CD4-positive, alpha-beta T cell treated with Interleukin-17A for 4 hours (primary cell): Measurements from ENCODE around the gene GMDS.

Source experiments
- DNase-seq: peaks from one replicate; pipeline ENCODE4 v3.0.0-alpha.2; 2020; ENCODE audit warnings: mixed read lengths

The GMDS gene

GRCh38 chr6:2245103-2245876 lies at the start of gene GMDS:
Gene GMDS, minus strand, starts transcription at chr6:2245605.
- peak; percentile 88 for DNase-seq

- no peak for DNase-seq
Measured at GRCh38 chr6:2285510-2285909, 40.1 kb upstream of the GMDS start.

- DNase-seq, result no peak
Measured at GRCh38 chr6:2275892-2276242, 30.5 kb upstream of the GMDS start.

- DNase-seq, result no peak
Measured at GRCh38 chr6:2274981-2275891, 29.8 kb upstream of the GMDS start.

- DNase-seq, result no peak
Measured at GRCh38 chr6:2272696-2273095, 27.3 kb upstream of the GMDS start.

- DNase-seq, result no peak
Measured at GRCh38 chr6:2270054-2270453, 24.6 kb upstream of the GMDS start.

DNA sequence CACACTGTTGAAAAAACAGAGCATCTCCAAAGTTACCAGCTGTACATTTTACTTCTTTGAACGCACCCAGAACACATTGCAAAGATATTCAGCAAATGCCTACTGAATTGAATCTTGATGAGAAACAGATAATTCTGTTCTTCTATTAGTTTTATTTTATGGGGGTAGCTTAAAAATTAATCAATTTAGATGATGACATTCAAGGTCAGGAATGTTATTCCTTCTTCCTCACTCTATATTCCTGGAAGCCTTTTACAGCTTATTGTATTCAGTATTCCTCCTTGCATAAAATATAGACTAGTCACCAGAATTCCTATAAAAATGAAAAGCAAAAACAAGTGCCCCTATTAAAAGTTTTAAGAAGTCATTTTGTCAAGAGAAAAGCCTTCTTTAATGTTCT lies 21.4 kb upstream of the GMDS start:
- no peak for DNase-seq

DNA sequence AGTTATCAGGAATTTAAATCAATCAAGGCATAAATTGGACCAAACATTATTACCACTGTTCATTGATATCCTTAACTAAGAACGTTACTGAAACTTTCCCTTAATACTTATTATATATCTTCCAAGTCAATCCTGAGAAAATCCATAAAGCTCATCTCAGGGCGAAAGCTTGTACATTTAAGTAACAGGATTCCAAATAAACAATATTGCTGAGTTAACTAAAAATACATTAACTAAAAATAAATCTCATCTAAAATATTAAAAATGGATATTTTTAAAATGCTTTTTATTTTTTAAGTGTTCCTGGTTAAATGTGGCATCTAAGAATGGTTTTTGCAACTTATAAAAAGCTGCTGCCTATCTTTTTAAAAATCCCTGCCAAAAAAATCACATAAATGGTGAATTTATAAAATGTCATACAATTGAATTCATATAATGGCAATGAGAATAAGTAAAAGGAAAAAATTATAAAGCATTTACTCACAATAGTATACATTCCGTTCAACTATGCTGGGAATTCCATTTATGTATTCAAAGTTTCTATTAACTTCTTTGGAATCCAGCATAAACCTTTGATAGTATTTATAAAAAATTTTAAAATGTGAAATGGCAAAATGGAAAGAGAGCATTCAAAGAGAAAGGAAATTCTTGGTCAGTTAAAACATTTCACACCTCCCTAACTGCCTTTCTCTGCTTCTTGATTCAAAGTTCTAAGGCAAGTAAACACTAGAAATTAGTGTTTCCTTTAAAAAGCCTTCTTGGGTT lies 20.8 kb upstream of the GMDS start:
- DNase-seq, result no peak

DNA sequence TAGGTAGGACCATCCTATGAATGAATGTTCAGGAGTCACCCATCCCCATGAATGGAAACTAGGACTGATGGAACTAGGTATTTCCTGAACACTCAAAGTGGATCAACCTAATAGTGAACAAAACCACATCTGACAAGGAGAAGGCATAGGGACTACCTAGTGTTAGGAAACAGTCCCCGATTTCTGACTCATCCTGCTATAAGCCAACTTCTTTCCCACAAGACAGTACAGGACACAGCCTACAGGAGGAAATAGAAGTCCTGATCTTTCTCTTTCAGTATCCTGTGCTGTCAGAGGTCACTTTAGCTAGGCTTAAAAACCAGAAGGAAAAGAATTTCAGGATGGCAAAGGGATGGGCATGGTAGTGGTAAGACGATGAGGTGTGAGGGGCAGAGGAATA lies 19.5 kb upstream of the GMDS start:
- DNase-seq, result no peak

DNA sequence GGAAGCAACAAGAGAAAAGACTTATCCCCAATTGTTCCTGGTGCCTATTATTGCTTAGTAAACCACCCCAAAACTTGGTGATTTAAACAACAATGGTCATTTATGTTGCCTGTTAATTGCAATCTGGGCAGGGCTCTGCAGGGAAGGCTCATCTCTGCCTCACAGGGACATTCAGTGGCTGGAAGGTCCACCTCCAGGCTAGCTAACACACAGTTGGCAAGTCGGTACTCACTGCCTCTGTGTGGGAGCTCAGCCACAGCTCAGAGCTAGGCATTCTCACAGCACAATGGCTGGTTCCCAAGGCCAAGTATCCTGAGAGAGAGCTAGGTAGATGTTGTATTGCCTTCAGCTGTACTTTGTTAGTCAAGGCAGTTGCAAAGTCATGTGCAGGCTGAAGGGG lies 18.5 kb upstream of the GMDS start:
- DNase-seq, result no peak

DNA sequence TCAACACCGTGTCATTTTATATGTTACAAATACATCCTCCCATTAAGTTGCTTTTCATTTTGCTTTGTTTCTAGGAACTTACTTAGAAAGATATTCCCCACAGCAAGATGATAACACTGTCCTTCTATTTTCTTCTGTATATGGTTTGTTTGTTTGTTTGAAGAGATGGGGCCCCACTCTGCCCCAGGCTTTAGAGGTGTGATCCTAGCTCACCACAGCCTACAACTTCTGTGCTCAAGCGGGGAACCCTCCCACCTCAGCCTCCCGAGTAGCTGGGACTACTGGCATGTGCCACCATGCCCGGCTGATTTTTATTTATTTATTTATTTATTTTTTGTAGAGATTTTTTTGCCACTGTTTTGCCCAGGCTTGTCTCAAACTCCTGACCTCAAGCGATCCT lies 14.2 kb upstream of the GMDS start:
- no peak for DNase-seq

DNA sequence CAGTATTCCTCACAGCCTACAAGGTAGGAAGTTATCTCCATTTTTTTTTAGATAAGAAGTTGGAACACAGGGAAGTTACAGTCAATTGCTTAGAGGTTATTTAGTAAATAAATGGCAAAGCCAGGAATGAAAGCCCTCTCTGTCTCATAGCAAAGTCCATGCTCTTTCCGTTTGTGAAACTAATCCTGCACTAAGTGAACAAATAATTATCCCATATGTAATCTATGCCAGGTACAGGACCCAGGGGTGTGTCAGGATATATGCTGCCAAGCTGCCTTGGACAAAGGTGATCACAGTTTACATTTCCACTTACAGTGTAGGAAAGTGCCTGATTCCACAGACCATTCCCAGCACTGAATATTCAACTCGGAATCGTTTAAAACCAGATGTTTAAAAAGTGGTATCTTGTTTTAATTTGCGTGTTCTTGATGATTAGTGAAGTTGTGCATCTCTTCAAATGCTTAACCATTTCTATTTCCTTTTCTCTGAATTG lies 13.6 kb upstream of the GMDS start:
- no peak for DNase-seq

- no peak for DNase-seq
Measured at GRCh38 chr6:2258112-2258511, 12.7 kb upstream of the GMDS start.

- no peak for DNase-seq
Measured at GRCh38 chr6:2257363-2257762, 12.0 kb upstream of the GMDS start.

GRCh38 chr6:2254747-2255146 lies 9.3 kb upstream of the GMDS start:
- no peak for DNase-seq

GRCh38 chr6:2249126-2249525 lies 3.7 kb upstream of the GMDS start:
- no peak for DNase-seq

- no peak for DNase-seq
Measured at GRCh38 chr6:2247664-2248063, 2.3 kb upstream of the GMDS start.

GRCh38 chr6:2245877-2246863 lies 765 bp upstream of the GMDS start:
- DNase-seq, result peak; percentile 69

DNA sequence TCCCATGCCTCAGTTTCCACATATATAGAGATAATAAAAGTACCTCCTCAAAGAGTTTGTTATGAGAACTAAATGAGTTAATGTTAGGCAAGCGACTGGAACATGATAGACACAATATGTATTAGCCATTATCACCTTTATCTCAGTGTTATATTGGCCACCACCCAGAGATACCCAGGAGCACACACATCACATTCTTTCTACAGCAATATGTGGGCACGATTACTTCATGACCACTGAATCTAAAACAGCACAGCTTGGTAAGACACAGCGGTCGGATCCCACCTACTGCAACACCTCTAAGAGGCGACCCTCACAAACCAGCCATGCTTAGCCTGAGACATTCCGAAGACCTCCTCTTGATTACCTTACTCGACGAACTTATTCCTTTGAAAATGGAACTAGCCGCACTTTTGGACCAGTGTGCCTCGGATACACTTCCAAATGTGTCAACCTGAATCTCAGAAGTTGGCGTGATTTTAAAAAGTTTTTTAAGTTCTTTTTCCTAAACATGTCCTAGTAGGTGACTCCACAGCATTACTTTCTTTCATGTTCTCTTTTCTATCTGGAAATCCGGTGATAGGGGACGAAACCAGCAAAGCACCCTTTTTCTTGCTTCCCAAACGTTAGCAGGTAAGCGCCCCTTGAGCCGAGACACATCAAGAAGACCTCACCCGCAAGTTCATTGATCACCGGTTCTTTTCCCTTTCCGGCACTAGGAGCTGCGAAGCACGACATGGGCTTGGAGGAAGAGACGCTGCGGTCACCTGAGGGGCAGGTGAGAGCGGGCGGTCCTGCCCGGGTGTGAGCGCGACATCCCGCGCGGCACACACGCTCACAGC lies 923 bp downstream of the GMDS start:
- DNase-seq, result no peak

DNA sequence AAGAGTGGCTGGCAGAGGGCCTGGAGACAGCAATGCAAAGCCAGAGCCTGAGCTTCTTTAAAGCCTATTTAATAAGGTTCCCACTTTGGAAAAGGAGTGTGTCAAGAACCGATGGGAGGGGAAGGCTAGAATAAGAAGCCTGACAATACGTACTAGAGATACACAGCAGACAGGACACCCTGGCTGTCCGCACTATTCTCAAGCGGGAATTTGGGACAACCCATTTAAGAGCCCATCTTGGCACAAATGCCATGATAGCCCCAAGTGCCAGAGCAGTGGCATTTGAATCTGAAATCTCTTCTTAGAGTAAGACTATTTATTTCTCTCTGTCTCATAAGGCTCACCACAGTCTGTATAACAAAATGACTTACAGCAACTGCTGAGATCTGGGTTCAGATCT lies 3.1 kb downstream of the GMDS start:
- no peak for DNase-seq

GRCh38 chr6:2240961-2241360 lies 4.4 kb downstream of the GMDS start:
- DNase-seq, result no peak
